SK-N-SH treated with all-trans-retinoic acid at 6 μM for 48 hours (cell line): ENCODE results near the gene SGK1.
"Not testable (repeated sequence)": the region's sequence is repeated elsewhere in the genome, so short reads cannot be mapped to it uniquely, and the experiment has no call there.

ENCODE experiments used
- ATAC-seq: fragments of 200-7000 bp; cut with Tn5 transposase; 3 replicates; pipeline ENCODE4 v1.9.1; 2020; ENCODE audit warnings: mild to moderate bottlenecking, moderate library complexity
- ARNTL ChIP-seq: fragments of 450-650 bp; formaldehyde crosslinking; IDR thresholded peaks from 2 replicates; pipeline ENCODE4 v1.5.0; 2020; ENCODE audit warnings: low read depth, mild to moderate bottlenecking, moderate library complexity, borderline replicate concordance
- BACH2 ChIP-seq: fragments of 250-450 bp; sonication (Bioruptor Pico); IDR thresholded peaks from 2 replicates; pipeline ENCODE4 v1.9.0; 2021; ENCODE audit warnings: mild to moderate bottlenecking, borderline replicate concordance
- ESRRG ChIP-seq: fragments of 250-450 bp; sonication (Bioruptor Pico); IDR thresholded peaks from 2 replicates; pipeline ENCODE4 v1.6.1; 2021; ENCODE audit warnings: mild to moderate bottlenecking
- GLIS3 ChIP-seq: fragments of 250-450 bp; sonication (Bioruptor Pico); IDR thresholded peaks from 2 replicates; pipeline ENCODE4 v1.5.0; 2020; ENCODE audit warnings: mild to moderate bottlenecking, moderate library complexity
- ISL1 ChIP-seq: fragments of 250-450 bp; sonication (Bioruptor Pico); IDR thresholded peaks from 2 replicates; pipeline ENCODE4 v2.1.2; 2022; ENCODE audit warnings: mild to moderate bottlenecking, moderate library complexity
- OSR1 ChIP-seq: fragments of 250-450 bp; sonication (Bioruptor Pico); IDR thresholded peaks from 2 replicates; pipeline ENCODE4 v1.8.0; 2022; ENCODE audit warnings: moderate library complexity, mild to moderate bottlenecking, inconsistent platforms
- POU6F1 ChIP-seq: fragments of 250-450 bp; sonication (Bioruptor Pico); IDR thresholded peaks from 2 replicates; pipeline ENCODE4 v1.8.0; 2021; ENCODE audit warnings: low read depth, mild to moderate bottlenecking, moderate library complexity, borderline replicate concordance
- PPARA ChIP-seq: fragments of 250-450 bp; sonication (Bioruptor Pico); IDR thresholded peaks from 2 replicates; pipeline ENCODE4 v1.5.0; 2020; ENCODE audit warnings: mild to moderate bottlenecking, borderline replicate concordance
- RARB ChIP-seq: fragments of 250-450 bp; sonication (Bioruptor Pico); IDR thresholded peaks from 2 replicates; pipeline ENCODE4 v1.8.0; 2021; ENCODE audit warnings: mild to moderate bottlenecking, moderate library complexity
- SNAI2 ChIP-seq: fragments of 250-450 bp; sonication (Bioruptor Pico); IDR thresholded peaks from 2 replicates; pipeline ENCODE4 v1.5.0; 2020; ENCODE audit warnings: mild to moderate bottlenecking, moderate library complexity
- TCF4 ChIP-seq: fragments of 250-450 bp; sonication (Bioruptor Pico); IDR thresholded peaks from 2 replicates; pipeline ENCODE4 v1.8.0; 2021; ENCODE audit warnings: mild to moderate bottlenecking, moderate library complexity, borderline replicate concordance
- TSHZ2 ChIP-seq: fragments of 250-450 bp; sonication (Bioruptor Pico); IDR thresholded peaks from 2 replicates; pipeline ENCODE4 v1.5.0; 2020; ENCODE audit warnings: mild to moderate bottlenecking, moderate library complexity
- ZC3H10 ChIP-seq: fragments of 250-450 bp; sonication (Bioruptor Pico); IDR thresholded peaks from 2 replicates; pipeline ENCODE4 v1.5.1; 2021; ENCODE audit warnings: mild to moderate bottlenecking, moderate library complexity
- ZFP30 ChIP-seq: fragments of 450-650 bp; formaldehyde crosslinking; IDR thresholded peaks from 2 replicates; pipeline ENCODE4 v1.5.0; 2022; ENCODE audit warnings: mild to moderate bottlenecking, moderate library complexity
- ZNF565 ChIP-seq: fragments of 450-650 bp; formaldehyde crosslinking; conservative IDR thresholded peaks from 2 replicates; pipeline ENCODE4 v1.5.0; 2020; ENCODE audit warnings: low read depth, mild to moderate bottlenecking, moderate library complexity
- ZNF70 ChIP-seq: fragments of 450-650 bp; formaldehyde crosslinking; IDR thresholded peaks from 2 replicates; pipeline ENCODE4 v1.5.0; 2020; ENCODE audit warnings: mild to moderate bottlenecking, moderate library complexity
- TF ChIP-seq, protein P1 (sequence below): fragments of 250-450 bp; sonication (Bioruptor Pico); IDR thresholded peaks from 2 replicates; pipeline ENCODE4 v1.5.1; 2021; ENCODE audit warnings: mild to moderate bottlenecking, moderate library complexity
- TF ChIP-seq, protein P2 (sequence below): fragments of 250-450 bp; sonication (Bioruptor Pico); IDR thresholded peaks from 2 replicates; pipeline ENCODE4 v1.5.1; 2020; ENCODE audit warnings: low read depth, mild to moderate bottlenecking, moderate library complexity

The SGK1 gene

DNA sequence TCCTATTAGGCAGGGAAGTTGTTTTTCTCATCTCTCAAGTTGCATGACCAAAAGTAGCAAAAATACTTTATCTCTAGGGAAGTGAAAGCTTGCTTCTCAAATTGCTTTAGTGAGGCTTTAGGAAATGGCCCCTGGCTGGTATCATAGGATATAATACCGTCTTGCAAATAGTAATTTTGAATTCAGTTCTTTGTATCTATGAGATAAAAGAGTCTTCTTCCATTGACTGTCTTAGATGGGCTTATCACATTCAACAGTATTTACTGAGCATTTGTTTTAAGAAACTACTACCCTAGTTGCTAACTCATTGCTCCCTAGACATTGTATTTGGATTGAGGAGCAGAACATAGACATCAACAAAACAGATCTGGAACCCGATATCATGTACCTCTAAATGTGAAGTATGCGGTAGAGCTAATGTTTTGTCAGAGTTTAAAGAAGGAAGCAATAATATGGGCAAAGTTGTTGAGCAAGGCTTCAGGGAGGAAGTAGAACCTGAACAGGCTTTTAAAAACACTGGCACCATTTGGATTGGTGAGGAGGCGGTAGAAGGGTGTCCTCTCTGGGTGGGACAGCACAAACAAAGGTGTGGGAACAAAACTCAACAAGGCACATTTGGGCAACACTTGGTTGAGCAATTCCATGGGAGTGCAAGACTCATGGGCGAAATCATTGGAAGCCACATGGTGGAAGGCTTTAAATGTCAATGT is 101.5 kb downstream of the SGK1 start (continued):
- no peak for TF ChIP-seq PPARA (CRISPR knock-in tag)
- TF ChIP-seq TSHZ2 (CRISPR knock-in tag): no peak

DNA sequence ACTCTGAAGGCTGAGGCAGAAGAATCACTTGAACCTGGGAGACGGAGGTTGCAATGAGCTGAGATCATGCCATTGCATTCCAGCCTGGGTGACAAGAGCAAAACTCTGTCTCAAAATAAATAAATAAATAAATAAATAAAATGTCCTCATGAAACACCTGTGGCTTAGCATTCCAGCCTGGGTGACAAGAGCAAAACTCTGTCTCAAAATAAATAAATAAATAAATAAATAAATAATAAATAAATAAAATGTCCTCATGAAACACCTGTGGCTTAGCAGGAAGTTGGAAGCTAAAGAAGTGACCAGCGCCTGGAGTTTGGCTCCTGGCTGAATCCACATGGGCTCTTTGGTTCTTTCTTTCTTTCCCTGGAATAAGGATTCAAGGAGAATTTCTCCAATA is 104.5 kb downstream of the SGK1 start:
- ATAC-seq: not testable (repeated sequence)

- no peak for TF ChIP-seq POU6F1 (CRISPR knock-in tag)
- TF ChIP-seq RARB (CRISPR knock-in tag): no peak
- TF ChIP-seq PPARA (CRISPR knock-in tag): no peak
- no peak for TF ChIP-seq ZFP30
- TF ChIP-seq GLIS3: no peak
- TF ChIP-seq OSR1 (CRISPR knock-in tag): no peak
- TF ChIP-seq, all 23 proteins: peak for 0
- ATAC-seq: no peak
These were observed 106.6 kb downstream of the SGK1 start for GRCh38 chr6:134211297-134211696.

DNA sequence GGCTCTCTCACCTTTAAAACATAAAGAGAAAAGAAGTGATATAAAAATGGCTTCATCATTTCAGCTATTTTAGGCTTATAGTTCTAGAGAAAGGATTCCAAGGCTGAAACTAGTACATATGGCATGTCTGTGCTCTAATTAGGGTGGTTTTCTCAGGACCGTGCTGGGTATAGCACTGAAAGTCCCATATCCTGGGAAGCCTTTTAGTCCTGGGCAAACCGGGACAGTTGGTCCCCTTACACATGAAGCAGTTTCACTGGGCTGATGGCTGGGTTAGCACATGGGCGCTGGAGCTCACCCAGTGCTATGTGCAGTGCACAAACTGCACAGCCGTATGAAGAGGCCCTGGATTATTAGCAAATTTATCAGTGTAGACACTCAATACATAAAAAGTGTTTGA is 110.5 kb downstream of the SGK1 start:
- TF ChIP-seq, protein P1, sequence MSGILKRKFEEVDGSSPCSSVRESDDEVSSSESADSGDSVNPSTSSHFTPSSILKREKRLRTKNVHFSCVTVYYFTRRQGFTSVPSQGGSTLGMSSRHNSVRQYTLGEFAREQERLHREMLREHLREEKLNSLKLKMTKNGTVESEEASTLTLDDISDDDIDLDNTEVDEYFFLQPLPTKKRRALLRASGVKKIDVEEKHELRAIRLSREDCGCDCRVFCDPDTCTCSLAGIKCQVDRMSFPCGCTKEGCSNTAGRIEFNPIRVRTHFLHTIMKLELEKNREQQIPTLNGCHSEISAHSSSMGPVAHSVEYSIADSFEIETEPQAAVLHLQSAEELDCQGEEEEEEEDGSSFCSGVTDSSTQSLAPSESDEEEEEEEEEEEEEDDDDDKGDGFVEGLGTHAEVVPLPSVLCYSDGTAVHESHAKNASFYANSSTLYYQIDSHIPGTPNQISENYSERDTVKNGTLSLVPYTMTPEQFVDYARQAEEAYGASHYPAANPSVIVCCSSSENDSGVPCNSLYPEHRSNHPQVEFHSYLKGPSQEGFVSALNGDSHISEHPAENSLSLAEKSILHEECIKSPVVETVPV (CRISPR knock-in tag): no peak
- TF ChIP-seq ARNTL (no peak), ZNF70 (CRISPR knock-in tag) (no peak), BACH2 (no peak), ISL1 (CRISPR knock-in tag) (no peak), SNAI2 (CRISPR knock-in tag) (no peak)

DNA sequence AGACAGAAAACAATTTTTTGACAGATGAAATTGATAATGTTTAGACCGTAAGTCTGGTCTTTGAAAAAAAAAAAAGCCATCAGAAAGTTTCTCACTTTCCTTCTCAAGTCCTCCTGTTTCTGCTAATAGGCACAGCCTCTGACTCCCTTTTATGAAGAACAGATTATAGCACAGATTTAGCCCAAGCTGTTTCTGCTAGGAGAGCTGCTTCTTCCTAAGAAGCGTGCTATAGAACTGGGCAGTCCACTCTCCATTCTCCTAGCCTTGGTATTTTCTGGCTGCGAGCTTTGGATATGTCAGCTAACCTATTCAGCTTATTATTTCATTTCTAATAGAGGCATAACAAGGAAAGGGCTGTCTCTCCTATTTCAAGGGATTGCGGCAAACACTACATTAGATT is 112.5 kb downstream of the SGK1 start:
- no peak for TF ChIP-seq ARNTL
- TF ChIP-seq, protein P2, sequence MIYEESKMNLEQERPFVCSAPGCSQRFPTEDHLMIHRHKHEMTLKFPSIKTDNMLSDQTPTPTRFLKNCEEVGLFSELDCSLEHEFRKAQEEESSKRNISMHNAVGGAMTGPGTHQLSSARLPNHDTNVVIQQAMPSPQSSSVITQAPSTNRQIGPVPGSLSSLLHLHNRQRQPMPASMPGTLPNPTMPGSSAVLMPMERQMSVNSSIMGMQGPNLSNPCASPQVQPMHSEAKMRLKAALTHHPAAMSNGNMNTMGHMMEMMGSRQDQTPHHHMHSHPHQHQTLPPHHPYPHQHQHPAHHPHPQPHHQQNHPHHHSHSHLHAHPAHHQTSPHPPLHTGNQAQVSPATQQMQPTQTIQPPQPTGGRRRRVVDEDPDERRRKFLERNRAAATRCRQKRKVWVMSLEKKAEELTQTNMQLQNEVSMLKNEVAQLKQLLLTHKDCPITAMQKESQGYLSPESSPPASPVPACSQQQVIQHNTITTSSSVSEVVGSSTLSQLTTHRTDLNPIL (CRISPR knock-in tag): no peak
- TF ChIP-seq ZC3H10 (CRISPR knock-in tag): no peak
- no peak for TF ChIP-seq POU6F1 (CRISPR knock-in tag)
- no peak for TF ChIP-seq ESRRG
- TF ChIP-seq ZNF565 (CRISPR knock-in tag): no peak
- no peak for TF ChIP-seq ISL1 (CRISPR knock-in tag)
- no peak for TF ChIP-seq BACH2
- TF ChIP-seq TCF4 (CRISPR knock-in tag): no peak
- ATAC-seq: no peak

More for the DNA sequence above, 110.5 kb downstream of the SGK1 start:
- no peak for ATAC-seq

DNA sequence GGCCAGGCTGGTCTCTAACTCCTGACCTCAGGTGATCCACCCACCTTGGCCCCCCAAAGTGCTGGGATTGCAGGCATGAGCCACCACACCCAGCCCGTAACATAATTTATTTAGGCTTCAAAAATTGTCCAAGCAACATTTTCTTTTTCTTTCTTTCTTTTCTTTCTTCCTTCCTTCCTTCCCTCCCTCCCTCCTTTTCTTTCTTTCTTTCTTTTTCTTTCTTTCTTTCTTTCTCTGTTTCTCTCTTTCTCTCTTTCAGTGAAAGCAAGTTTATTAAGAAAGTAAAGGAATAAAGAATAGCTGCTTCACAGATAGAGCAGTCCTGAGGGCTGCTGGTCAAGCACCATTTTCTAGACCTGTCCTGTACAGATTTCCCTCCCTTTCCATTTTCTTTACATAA is 113.2 kb downstream of the SGK1 start:
- not testable (repeated sequence) for ATAC-seq
